GM12865 (cell line): Measurements from ENCODE around the gene ELP2.

Experiments
- DNase-seq: peaks from one replicate; pipeline ENCODE4 v3.0.0; 2010; ENCODE audit warnings: low read depth
- H3K4me3 ChIP-seq: 2 replicates; pipeline ENCODE4 v1.5.1; 2011; ENCODE audit warnings: mild to moderate bottlenecking, low read depth, low read length, control low read depth
- TF ChIP-seq, protein P1 (sequence below): IDR thresholded peaks from 2 replicates; pipeline ENCODE4 v1.5.1; 2011; ENCODE audit warnings: low read length, control low read depth, low read depth, inconsistent platforms; ENCODE audit not compliant: insufficient read depth; ENCODE audit errors: missing control alignments

Gene ELP2

DNA sequence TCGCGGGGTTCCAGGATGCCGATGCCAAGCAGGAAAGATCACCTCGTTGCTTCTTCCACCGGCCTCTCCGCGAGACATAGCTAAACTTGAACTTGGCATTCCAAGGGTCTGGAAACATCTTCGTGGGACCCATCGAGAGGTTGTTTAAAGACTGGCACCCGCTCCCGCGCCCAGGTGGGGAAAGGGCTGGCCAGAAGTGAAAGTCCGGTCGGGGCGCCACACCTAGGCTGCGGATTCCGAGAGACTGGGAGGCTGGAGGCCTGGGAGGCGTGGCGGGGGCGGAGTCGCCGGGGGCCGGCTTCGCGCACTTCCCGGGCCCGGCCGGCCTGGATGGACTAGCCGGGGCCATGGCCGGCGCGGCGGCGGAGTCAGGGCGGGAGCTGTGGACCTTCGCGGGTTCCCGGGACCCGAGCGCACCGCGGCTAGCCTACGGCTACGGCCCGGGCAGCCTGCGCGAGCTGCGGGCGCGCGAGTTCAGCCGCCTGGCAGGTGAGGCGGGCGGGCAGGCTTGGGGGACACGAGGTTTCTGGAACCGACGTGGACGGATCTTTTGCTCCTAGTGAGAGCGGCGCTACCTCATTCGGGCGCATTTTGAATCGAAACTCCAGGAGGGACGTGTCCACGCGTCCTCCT lies 57.6 kb downstream of the ELP2 start, which contains the start of gene MOCOS:
Gene MOCOS (plus strand): TSS at position 305 of the 633 bp plus-strand sequence. CDS start 43 bp downstream, at position 348.
- H3K4me3 ChIP-seq = peak within 1 kb of the TSS; percentile 79
- DNase-seq = peak; percentile 69
- TF ChIP-seq, protein P1, sequence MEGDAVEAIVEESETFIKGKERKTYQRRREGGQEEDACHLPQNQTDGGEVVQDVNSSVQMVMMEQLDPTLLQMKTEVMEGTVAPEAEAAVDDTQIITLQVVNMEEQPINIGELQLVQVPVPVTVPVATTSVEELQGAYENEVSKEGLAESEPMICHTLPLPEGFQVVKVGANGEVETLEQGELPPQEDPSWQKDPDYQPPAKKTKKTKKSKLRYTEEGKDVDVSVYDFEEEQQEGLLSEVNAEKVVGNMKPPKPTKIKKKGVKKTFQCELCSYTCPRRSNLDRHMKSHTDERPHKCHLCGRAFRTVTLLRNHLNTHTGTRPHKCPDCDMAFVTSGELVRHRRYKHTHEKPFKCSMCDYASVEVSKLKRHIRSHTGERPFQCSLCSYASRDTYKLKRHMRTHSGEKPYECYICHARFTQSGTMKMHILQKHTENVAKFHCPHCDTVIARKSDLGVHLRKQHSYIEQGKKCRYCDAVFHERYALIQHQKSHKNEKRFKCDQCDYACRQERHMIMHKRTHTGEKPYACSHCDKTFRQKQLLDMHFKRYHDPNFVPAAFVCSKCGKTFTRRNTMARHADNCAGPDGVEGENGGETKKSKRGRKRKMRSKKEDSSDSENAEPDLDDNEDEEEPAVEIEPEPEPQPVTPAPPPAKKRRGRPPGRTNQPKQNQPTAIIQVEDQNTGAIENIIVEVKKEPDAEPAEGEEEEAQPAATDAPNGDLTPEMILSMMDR = no peak

DNA sequence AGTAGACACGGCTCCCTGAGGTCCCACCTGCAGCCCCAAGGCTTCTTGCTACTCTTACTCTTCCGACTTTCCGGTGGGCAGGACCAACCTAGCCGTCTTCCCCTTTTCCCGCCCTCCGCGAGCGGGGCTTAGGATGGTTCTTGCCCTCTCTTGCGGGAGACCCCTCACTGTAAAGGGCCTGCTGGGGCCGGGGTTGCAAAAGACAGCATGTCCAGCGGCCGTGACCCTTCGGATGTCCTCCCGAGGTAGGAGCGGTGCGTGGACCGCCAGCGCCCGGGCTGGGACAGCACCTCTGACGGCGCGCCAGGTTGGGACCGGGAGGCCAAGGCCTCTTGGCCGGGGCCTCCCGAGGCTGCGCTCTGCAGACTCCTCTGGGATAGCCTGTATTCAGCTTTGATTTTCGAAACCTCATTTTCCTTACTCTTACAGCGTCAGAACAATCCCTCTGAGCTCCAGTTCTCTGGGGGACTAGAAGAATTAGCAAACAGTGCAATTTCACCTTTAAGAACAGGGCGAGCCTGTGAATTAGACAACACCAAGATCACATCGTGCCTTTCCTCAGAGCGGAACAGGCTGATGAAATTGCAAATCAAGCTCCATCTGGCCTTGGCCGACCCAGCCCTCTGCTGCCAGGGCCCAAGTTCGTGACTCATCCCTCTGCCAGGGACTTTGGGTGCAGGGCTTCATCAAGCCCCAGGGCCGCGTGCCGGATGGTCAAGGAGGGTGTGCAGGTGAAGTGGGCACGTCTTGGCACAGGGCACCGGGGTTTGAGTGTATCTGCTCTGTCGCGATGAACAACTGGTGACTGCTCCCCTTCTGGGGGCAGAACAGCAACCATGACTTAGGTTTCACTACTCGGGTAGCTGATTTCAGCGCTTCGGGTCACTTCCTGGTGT lies 58.4 kb downstream of the ELP2 start:
- TF ChIP-seq, protein P1 = no peak
- DNase-seq = no peak

DNA sequence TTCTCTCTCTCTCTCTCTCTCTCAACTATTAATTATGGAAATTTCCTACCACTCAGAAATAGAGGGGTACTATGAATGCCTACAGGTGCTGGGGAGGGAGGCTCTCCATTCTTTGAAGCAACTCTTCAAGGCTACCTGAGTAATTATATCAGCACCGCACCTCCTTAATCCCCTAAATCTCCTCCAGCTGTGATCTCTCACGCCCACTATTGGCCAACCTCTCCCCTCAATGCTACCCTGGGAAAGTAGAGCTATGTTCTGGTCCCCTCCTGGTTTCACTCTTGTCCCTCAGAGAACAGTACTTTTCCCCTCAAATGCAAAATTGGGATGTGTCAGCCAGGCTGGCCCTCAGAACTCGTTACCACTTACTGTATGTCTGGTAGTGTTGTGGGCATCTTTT lies 59.2 kb downstream of the ELP2 start:
- no peak overlapping the region for H3K4me3 ChIP-seq
- TF ChIP-seq, protein P1 = no peak

More for the DNA sequence above, 58.4 kb downstream of the ELP2 start:
- peak overlapping the region; percentile 79 for H3K4me3 ChIP-seq

DNA sequence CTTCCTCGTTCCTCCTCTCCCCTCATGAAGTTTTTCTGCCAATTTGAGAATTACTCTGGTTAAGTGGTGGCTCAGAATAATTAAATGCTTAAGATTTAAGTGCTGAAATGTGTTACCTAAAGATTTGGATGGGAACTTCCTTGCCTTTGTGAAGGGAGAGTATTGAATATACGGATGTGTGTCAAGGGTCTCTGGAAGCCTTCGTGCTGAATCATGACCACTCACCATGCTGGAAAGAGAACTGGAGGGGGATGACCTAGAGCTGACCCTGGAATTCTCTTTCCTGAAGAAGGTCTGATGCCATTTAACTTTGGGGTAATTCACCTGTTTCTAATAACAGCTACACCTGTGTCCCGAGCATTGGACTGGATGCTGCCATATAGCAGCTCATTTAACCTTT lies 59.8 kb downstream of the ELP2 start:
- no peak overlapping the region for H3K4me3 ChIP-seq
- TF ChIP-seq, protein P1 = no peak
- DNase-seq = no peak

More for the DNA sequence above, 59.2 kb downstream of the ELP2 start:
- no peak for DNase-seq

DNA sequence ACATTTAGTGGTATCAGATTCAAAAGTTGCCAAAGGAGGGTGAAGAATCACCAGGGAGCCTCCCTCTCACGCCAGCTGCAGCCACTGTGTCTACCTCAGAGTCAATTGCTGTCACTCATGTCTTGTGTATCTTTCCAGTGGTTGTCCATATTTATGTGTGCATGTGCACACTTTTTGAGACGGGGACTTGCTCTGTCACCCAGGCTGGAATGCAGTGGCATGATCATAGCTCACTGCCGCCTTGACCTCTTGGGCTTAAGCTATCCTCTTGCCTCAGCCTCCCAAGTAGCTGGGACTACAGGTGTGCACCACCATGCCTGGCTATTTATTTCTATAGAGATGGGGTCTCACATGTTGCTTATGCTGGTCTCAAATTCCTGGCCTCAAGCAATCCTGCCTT lies 61.6 kb downstream of the ELP2 start:
- no peak overlapping the region for H3K4me3 ChIP-seq
- no peak for DNase-seq
- TF ChIP-seq, protein P1 = no peak

DNA sequence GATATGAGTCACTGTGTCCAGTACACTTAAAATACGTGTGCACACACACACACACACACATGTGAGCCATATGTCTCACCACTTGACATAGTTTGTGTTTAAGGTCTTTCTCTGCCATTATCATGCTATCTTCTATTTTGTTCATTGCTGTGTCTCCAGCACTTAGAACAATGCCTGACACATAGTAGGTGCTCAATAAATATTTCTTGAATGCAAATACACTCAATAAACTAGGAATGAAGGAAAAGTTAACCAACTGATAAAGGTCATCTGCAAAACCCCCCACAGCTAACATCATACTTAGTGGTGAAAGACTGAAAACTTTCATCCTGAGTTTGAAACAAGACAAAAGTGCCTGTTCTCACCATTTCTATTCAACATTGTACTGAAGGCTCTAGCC lies 62.0 kb downstream of the ELP2 start:
- TF ChIP-seq, protein P1 = no peak
- DNase-seq = no peak
- H3K4me3 ChIP-seq = no peak overlapping the region
